Measurements from ENCODE around the gene UVRAG.

The UVRAG gene

DNA sequence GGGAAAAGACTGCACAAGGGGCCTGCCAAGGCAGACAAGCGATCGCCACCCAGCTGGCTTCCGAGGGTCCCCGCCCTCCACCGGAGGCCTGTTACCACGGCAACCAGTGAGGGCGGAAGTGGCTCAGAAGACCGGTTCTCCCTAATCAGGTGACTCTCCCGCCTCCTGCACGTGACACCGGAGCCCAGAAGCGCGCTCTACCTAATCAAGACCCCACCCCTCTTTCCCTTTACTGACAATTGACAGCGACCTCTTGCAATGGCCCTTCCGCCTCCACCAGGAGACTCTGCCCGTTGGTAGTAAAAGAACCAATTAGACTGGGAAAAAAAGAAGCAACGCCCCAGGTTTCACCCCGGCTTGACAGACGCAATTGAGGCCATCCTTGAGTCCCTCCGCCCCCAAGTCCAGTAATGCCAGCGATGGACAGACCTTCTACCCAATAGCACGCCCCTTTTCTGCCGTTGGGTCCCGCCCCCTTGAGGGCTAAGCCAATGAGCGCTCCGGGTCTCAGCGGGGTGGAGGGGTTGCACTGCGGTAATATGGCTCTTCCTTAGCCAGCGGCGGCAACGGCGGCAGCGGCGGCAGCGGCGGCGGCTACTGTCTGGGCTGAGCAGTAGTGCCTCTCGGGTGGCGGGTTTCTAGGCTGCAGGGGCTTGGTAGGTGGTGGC lies at the start of gene UVRAG:
UVRAG (plus strand) TSS at position 534 of the 668 bp plus-strand sequence. CDS start 198 bp downstream, outside the sequence.
- DNase-seq = peak; percentile 98

DNA sequence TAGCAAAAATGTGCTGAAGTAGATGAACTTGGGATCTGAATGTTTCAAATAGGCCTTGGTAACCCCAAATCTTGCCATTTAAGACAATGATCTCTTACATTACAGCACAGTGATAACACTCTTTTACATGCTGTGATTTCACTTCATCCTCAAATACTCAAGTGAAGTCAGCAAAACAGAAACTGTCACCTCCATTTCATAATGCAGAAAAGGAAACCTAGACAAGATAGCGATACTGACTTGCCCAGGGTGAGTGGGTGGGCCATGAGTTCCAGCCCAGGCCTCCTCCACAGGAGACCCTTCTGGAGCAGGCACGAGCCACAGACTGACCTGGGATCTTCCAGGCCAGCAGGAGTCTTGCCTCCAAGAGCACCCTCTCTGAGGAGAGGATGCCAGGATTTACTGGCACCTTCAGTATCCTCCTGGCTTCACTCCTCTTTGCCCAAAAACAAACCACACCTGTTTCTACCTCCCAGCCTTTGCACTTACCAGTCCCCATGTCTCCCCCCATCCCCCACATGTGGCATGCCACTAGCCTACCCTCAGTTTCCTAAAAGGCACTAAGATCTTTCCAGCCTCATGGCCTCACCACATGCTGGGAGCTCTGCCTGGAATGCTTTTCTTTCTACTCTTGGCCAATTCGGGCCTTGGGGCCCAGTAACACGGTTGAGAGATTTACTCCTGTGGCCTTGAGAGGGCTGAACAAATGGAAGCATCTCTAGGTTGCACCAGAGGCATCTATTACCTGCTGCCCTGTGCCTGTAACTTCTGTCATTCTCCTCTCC lies 48.4 kb upstream of the UVRAG start:
- no peak for DNase-seq

DNA sequence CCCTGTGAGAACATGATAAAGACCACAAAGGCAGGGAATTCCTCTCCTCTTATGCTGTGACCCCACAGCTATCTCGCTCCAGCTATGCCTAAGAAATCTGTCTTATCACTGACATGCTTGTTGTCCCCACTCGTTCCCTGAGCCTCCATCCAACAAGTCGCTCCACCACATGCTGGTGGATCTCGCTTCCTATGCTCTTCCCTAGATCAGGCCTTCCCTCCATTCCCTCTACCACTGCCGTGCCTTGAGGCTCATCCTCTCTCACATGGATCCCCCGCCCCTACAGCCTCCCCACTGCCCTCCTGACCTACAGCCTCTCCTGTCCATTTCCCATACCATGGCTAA lies 47.8 kb upstream of the UVRAG start:
- no peak for DNase-seq

DNA sequence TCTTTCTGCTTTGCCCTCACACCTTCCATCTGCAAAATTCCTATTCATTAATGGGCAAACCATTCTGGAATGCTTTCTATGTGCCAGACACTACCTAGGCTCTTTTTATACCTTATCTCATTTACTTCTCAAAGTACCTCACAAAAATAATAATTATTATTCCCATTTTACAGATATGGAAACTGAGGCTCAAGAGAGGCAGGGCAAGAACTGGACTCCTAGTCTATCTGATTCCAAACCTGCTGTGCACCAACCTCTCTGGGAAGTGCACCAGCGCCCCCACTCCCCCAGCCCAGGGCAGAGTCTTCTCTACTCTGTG lies 47.3 kb upstream of the UVRAG start:
- DNase-seq = no peak

DNA sequence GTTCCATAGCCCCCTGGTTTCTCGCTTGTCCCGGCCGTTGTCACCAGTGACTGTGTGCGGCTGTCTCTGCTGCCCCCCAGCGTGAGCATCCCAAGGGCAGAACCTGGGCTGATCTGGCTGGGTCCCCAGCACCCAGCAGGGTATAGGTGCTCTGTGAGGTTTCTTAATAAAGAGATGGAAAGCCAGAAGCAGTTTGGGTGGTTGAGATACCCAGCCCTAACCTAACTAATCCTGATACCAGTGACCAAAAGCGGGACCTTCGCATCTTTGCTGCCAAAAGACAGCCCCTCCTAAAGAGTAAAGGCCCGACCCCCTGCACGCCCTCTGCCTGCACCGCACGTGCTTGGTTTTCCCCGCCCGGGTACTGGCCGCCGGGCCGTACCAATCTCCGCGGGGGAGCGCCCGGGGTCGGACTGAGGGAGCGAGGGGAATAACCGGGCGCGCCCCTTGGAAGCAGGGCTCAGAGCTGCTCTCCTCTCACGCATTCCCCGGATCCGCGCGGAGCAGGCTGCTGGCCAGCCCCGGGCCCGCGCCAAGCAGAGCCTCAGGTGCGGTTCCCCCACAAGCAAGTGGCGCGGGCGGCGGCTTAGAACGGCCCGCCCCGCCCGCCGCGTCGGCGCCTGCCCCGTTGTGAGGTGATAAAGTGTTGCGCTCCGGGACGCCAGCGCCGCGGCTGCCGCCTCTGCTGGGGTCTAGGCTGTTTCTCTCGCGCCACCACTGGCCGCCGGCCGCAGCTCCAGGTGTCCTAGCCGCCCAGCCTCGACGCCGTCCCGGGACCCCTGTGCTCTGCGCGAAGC lies 46.7 kb upstream of the UVRAG start, which contains the start of gene DGAT2:
DGAT2 (plus strand) TSS at position 667 of the 797 bp plus-strand sequence. CDS start 214 bp downstream, outside the sequence.
- peak; percentile 71 for DNase-seq

DNA sequence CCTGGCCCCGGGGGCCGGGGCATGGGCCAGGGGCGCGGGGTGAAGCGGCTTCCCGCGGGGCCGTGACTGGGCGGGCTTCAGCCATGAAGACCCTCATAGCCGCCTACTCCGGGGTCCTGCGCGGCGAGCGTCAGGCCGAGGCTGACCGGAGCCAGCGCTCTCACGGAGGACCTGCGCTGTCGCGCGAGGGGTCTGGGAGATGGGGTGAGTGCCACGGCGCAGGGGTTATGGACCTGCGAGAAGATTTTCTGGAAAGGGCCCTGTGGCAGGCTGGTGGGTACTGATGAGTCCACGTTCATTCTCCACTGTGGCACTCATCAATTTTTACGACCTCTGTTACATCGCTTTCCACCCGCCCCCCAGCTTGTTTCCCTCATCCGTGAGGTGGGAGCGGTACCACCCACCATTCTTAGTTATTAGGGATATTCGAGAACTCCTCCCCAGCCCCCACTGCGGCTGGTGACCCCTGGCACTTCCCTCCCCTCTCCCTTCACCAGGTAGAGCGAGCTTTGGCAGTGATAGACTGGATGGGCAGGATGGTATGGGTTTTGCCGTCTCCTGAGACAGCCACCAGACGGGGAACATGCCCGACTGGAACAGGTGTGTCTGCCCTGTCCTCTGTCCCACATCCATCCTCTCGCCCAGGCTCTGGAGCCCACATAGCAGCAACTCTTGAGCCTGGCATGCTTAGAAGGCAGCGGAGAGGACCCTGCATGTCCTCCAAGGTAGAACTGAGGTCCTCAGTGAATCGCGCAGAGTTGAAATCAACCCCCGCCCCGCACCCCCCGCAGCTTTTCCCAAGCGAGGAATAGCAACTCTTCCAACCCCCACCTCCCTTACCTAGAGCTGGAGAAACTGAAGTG lies 45.9 kb upstream of the UVRAG start:
- peak; percentile 7 for DNase-seq

DNA sequence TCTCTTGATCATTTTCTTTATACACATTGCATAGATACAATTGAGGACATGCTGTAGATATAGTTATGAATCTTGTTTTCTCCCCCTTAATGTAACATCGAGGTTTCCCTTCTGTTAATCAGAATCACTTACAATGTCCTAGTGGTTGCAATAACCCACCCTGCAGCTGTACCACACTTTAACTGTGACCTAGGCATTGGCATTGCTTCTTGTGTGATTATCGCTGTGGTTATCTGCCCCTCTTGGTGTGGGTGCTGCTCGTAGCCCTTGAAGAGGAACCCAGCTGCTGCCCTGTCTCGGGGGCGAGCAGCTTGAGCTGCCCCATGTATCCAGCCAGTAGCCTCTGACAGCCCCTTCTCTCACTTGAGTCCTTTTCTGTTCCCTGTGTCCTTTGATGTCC lies 44.9 kb upstream of the UVRAG start:
- DNase-seq = no peak

DNA sequence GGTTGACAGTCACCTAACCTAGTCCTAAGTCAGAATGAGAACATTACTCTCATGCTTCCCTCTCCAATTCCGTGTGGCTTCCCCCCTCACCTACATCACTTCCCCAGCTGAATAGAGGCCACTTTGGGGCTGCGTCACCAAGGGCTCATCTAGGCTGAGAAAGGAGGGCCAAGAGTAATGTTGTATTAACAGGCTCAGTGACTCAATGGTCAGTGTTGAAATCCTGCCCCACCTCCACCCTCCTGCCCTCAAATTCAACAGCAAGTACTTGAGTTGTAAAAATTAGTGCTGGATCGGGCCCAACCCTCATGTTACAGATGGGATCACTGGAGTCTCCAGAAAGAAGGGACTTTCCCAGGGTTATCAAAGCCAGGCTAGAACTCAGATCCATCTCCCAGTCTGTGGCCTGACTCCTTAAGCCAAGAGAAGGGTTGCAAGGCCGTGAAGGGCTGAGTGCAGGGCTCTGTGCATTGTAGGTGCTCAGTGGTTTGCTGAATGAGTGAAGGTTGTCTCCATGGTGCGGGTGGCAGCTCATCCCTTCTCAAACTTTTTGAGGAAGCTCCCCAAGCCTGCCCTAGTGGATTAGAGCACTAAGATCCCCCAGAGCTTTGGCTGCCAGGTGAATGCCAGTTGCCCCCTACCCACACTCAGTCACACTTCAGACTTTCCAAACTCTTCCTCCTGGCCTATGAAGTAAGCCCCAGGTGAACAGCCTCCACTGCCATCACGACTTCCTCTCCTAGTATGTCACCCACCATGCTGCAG lies 43.2 kb upstream of the UVRAG start:
- DNase-seq = no peak

DNA sequence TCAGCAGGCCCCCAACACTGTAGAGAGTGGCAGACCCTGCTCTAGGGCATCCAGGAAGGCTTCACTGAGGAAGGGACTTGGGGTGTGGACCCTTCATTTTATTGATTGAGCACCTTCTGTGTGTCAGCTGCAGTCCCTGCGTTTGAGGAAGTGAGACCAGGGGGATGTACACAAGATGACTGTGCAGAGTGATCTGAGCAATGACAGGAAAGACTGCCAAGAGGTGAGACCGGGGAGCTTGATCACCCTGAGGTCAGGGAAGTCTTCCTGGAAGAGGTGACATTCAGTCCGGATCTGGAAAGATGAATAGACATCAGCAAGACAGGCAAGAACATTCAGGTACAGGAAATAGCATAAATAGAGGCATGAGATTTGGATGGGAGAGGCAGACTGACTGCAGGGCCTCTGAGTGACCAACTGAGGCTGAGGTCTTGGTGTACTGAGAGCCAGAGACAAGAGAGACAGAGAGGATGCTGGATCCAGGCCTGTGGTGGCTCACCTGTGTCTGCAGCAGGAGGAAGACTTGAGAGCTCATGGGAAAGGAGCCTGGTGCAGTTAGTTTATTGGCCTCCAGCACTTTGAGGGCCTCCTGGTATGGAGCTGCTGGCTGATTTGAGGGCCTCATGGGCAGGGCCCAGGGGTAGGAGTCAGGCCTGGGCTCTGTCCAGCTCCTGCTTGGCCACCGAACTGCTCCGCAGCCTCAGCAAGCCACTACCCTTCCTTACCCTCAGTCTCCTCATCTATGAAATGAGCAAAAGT lies 41.2 kb upstream of the UVRAG start:
- no peak for DNase-seq

DNA sequence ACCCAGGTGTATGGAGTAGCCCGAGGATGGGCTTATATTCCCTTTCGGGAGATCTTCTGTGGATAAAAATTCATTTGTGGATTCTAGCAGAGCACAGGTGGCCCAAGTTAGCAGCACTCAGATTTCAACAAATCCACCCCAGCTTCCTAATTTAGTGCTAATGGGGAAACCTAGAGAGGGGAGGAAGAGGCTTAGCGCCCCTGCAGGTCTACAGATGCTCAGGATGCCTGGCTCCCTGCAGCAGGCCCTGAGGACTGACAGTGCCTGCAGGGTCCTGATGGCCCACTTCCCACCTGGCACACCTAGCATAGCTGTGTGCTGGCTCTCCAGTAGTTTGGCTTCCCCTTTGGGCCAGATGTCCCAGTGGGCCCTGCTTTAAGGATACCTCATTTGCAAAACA lies 40.0 kb upstream of the UVRAG start:
- no peak for DNase-seq

DNA sequence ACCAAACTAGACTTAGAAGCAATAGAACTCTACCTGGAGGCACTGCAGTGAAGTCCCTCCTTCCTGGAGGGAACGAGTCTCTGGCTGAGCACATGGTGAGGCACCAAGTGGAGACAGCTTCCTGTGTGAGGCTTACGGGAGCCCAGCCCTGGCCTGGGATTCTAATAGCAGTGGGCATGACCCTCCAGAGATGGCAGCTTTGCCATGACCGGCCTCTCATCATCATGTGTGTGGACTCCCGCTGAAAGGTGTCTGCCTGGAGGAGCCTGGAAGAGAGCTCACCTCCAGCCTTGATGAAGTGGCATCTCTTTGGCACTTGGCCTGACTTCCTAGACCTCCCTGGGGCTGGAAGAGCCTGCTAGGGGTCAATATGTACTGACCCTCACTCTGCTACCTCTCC lies 38.5 kb upstream of the UVRAG start:
- DNase-seq = no peak

DNA sequence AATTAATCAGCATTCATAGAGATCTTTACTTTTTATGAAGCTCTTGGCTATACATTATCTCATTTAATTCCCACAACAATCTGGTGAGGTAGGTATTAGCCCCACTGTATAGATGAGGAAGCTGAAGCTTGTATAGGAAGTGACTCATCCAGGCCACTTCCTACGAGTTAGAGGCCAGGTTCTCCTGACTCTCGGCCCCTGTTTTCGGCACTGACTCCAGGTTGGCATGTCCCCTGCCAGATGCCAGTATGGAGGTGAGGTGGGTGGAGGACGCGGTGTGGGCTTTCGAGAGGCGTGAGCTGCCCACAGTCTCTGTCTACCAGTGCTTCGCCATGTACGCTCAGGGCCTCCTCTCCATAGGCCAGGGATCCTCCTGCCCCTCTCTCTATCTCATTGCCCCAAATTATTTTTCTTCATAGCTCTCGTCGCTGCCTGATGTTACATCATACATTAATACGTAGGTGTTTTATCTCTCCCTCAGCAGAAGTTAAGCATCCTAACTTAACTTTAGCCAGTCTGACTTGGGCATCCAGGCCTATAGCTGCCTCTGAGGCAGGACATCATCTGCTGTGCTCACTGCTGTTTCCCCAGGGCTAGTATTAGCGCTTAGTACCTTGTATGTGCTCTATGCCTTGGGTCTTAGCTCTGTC lies 37.4 kb upstream of the UVRAG start:
- no peak for DNase-seq

DNA sequence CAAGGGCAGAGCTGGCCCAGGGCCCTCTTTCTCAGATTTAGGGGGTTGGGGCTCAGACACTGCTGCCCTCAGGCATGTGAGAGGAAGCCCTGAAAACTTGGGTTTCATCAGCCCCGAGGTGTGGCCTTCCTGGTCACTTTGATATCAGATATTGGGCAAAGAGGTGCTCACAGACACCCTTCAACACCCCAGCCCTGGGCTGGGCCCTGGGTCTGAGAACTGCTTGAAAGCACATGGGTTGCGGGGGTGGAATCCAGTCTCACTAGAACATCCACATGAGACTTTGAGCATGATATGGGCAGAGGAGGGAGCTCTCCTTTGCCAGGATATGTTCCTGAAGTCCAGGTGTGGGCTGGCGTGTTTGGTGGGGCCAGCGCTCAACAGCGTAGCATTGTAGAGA lies 36.0 kb upstream of the UVRAG start:
- no peak for DNase-seq

DNA sequence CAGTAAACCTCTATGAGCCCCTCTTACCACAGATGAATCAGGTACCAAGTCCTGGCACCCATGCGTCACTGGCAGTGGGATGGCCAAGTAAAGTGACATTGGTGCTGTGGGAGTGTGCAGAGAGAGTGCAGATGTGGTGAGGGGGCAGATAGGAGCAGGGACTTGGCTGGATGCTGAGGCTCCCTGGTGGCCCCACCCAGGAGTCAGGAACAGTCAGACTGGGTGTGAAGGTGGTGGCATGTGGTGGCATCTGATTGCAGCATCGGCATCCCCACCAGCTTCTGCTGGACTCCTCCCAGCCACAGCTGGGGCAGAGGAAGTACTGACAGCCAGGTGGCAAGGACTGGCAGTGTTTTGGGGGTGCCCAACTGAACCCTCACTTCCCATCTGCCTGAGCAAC lies 35.0 kb upstream of the UVRAG start:
- no peak for DNase-seq

DNA sequence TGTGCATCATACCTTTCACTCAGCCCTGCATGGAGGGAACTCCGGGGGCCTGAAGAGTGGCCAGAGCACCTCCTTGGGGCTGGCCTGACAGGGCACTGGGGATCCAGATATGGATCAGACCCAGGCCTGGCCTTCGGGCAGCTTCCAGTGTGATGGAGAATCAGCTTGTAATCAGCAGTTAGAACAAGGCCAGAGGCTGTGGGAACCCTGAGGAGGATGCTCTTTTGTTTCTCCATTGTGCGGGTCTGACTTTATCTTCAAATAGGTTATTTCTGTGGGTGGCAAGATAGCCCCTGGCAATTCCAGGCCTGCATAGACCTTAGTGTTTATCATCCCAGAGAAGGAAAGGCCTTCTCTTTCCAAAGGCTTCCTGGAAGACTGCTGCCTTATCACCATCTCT lies 34.1 kb upstream of the UVRAG start:
- no peak for DNase-seq

DNA sequence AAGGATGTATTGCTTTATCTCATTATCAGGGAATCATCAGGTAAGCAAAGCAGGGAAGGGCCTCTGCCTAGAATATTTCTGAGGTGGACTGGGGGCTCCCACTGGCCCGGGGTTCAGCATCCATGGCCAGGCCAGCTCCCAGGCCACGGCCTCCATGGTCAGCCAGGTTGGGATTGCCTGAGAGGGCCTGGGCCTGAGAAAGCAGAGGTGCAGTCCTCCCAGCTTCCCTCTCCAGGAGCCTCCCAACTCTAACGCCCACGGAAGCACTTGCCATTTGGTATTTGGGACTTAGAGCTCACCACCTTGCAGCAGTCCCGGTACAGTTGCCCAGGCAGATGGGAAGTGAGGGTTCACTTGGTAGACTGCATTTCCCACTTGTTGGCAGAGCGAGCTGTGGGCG lies 33.7 kb upstream of the UVRAG start:
- DNase-seq = no peak

DNA sequence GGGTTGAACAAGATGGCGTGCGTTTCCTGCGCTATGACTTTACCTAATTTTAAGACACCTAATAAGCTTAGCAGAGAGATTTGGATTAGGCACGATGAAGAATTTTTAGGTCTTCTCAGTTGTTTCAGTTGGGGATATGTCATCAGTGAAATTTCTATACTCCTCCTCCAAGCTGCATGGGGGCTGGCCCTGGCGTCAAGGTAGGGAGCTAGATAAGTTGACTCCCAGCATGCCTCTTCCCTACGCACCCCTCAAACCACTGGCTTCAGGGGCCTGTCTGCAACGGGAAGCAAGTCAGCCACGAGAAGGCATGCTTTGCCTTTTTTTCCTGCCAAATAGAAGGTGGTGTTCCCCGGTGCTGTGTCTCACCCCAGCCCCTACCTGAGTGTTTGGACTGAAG lies 33.2 kb upstream of the UVRAG start:
- no peak for DNase-seq

DNA sequence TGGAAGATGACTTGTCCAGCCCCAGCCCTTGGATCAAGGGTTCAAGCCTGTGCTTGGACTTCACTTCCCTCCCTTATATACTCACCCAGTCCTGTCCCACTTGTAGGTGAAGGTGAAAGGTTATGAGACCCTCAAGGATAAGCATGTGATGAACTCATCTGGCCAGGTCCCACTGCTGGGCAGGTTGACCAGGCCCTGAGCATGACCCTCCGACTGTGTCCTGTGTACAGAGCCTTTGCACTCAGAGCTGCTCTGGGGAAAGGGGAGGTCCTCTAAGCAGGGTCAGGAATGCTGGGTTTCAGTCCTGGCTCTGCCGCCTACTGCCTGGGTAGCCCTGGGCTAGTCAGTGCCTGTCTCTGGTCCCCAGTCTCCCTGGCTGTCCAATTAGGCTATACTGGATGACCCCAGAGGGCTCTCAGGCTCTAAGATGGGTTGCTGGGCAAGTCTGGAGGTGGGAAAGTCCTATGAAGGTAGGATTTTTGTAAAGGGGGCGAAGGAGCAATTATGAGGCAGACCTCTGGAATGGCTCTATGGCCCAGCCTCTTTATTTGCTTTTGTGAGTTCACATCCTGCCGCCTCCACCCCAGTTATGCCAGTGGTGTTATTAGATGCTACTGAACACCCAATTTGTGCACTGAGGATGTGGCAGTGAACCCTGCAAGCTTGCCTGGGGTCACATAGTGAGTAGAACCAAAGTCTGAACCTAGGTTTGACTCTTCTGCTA lies 32.3 kb upstream of the UVRAG start:
- DNase-seq = no peak

DNA sequence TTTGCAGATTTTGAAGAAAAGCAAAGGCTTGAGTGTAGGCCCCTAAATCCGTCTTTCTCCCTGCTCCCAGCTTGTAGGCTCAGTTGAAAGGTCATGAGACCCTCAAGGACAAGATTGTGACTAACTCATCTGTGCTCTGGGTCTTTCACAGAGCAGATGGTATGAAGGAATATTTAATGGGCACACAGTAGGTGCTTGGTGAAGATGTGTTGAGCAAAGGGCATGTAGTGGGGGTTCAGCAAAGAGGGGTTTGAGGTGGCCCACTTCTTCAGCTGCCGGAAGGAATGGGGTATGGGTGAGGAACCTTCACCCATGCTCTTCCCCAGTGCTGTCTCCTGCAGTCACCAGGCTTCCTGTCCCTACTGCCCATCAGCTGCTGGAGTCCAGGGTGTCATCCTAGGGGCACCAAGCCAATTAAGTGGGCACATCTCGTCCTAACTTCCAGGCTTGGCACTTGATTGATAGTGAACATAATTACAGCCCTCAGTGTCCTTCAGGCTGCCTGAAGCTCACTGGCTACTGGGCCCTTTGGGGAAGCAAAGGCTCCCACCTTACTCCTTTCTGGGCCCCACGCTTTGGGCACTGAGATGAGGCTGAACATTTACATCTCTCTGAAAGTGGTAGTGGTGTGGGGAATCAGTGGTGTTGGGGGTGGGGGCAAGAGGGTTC lies 31.5 kb upstream of the UVRAG start:
- no peak for DNase-seq

DNA sequence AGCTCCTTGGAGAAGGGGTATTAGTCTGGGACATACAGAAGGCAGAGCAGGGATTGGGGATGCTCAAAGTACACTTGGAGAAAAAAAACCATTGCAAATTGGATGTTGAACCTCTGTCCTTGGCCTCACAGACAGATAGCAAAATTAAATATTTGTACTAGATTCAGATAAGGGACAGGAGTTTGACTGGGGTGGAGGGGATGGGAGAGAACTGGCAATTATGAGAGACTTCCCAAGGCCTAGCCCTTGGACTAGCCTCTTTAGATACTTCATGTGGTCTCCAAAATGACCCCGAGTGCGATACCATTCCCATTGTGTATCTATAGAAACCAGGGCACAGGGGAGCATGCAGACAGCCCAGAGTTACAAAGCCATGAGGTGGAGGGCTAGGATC lies 30.9 kb upstream of the UVRAG start:
- DNase-seq = no peak
